Measurements from ENCODE around the gene LRRC49.

The LRRC49 gene

GRCh38 chr15:71057581-71057980, 165.0 kb downstream of the LRRC49 start:
- no peaks in the 10 kb centered on the region for H3K79me1 ChIP-seq (ENCODE audit: low read length)
- H3K27ac ChIP-seq (ENCODE audit: low read depth, low read length): no peak overlapping the region
- no peak overlapping the region for H2BK5ac ChIP-seq (ENCODE audit: low read length)
- no peak overlapping the region for H3K18ac ChIP-seq (ENCODE audit: low read length)
- no CpG with 5 or more reads among the region's 3 CpGs for WGBS (ENCODE audit: extremely low coverage, insufficient coverage, low lambda C conversion rate)
- no peak overlapping the region for H3K56ac ChIP-seq (ENCODE audit: low read length)
- H3K27me3 ChIP-seq (ENCODE audit: insufficient read depth, low read length, poor library complexity): no peaks in the 10 kb centered on the region
- H3K4me1 ChIP-seq (ENCODE audit: control insufficient read depth, low read depth, low read length): no peaks in the 10 kb centered on the region
- no peak overlapping the region for H3K9ac ChIP-seq (ENCODE audit: low read length)
- H2BK120ac ChIP-seq (ENCODE audit: low read depth, low read length): no peak overlapping the region
- H4K5ac ChIP-seq (ENCODE audit: low read length): no peak overlapping the region
- DNase-seq: no peak
- no peak overlapping the region for H3K4me3 ChIP-seq (ENCODE audit: low read length)
- no peaks in the 10 kb centered on the region for H3K36me3 ChIP-seq (ENCODE audit: control insufficient read depth, insufficient read depth, low read length)
- no peak overlapping the region for H4K8ac ChIP-seq (ENCODE audit: low read depth, low read length)
- no peak overlapping the region for H3K4ac ChIP-seq (ENCODE audit: low read depth, low read length)
- H3K4me2 ChIP-seq (ENCODE audit: low read length): no peak overlapping the region
- H2BK15ac ChIP-seq (replicated peaks; ENCODE audit: low read depth): no peak overlapping the region
- no peak overlapping the region for H3K23ac ChIP-seq (ENCODE audit: low read length)
- H2AK5ac ChIP-seq (ENCODE audit: low read length): no peak overlapping the region
- H3K79me2 ChIP-seq (ENCODE audit: control insufficient read depth, insufficient read depth, low read length): no peaks in the 10 kb centered on the region

GRCh38 chr15:71060983-71061382, 168.4 kb downstream of the LRRC49 start:
- Histone ChIP-seq H2AK5ac (ENCODE audit: low read length) (no peak overlapping the region), H3K9ac (ENCODE audit: low read length) (no peak overlapping the region), H3K4me1 (ENCODE audit: control insufficient read depth, low read depth, low read length) (no peaks in the 10 kb centered on the region), H3K4ac (ENCODE audit: low read depth, low read length) (no peak overlapping the region), H3K4me2 (ENCODE audit: low read length) (no peak overlapping the region), H3K18ac (ENCODE audit: low read length) (no peak overlapping the region), H4K8ac (ENCODE audit: low read depth, low read length) (no peak overlapping the region), H3K79me2 (ENCODE audit: control insufficient read depth, insufficient read depth, low read length) (no peaks in the 10 kb centered on the region), H3K56ac (ENCODE audit: low read length) (no peak overlapping the region), H3K23ac (ENCODE audit: low read length) (no peak overlapping the region), H2BK120ac (ENCODE audit: low read depth, low read length) (no peak overlapping the region), H3K36me3 (ENCODE audit: control insufficient read depth, insufficient read depth, low read length) (no peaks in the 10 kb centered on the region), H3K27ac (ENCODE audit: low read depth, low read length) (no peak overlapping the region), H3K79me1 (ENCODE audit: low read length) (no peaks in the 10 kb centered on the region), H3K27me3 (ENCODE audit: insufficient read depth, low read length, poor library complexity) (no peaks in the 10 kb centered on the region), H3K4me3 (ENCODE audit: low read length) (no peak overlapping the region), H2BK15ac (replicated peaks; ENCODE audit: low read depth) (no peak overlapping the region), H2BK5ac (ENCODE audit: low read length) (no peak overlapping the region), H4K5ac (ENCODE audit: low read length) (no peak overlapping the region)
- DNase-seq: no peak
- no CpG with 5 or more reads among the region's 1 CpG for WGBS (ENCODE audit: extremely low coverage, insufficient coverage, low lambda C conversion rate)

- Histone ChIP-seq H3K23ac (ENCODE audit: low read length) (no peak overlapping the region), H2BK120ac (ENCODE audit: low read depth, low read length) (no peak overlapping the region), H3K79me2 (ENCODE audit: control insufficient read depth, insufficient read depth, low read length) (no peaks in the 10 kb centered on the region), H3K36me3 (ENCODE audit: control insufficient read depth, insufficient read depth, low read length) (no peaks in the 10 kb centered on the region), H2BK5ac (ENCODE audit: low read length) (no peak overlapping the region), H3K4ac (ENCODE audit: low read depth, low read length) (no peak overlapping the region), H4K5ac (ENCODE audit: low read length) (no peak overlapping the region), H3K4me2 (ENCODE audit: low read length) (no peak overlapping the region), H3K4me3 (ENCODE audit: low read length) (no peak overlapping the region), H2AK5ac (ENCODE audit: low read length) (no peak overlapping the region), H3K79me1 (ENCODE audit: low read length) (no peaks in the 10 kb centered on the region), H3K18ac (ENCODE audit: low read length) (no peak overlapping the region), H2BK15ac (replicated peaks; ENCODE audit: low read depth) (no peak overlapping the region), H3K56ac (ENCODE audit: low read length) (no peak overlapping the region), H3K9ac (ENCODE audit: low read length) (no peak overlapping the region), H4K8ac (ENCODE audit: low read depth, low read length) (no peak overlapping the region), H3K27me3 (ENCODE audit: insufficient read depth, low read length, poor library complexity) (no peaks in the 10 kb centered on the region), H3K4me1 (ENCODE audit: control insufficient read depth, low read depth, low read length) (no peaks in the 10 kb centered on the region), H3K27ac (ENCODE audit: low read depth, low read length) (no peak overlapping the region)
- DNase-seq: no peak
- no CpG with 5 or more reads among the region's 5 CpGs for WGBS (ENCODE audit: extremely low coverage, insufficient coverage, low lambda C conversion rate)
Measured at GRCh38 chr15:71066983-71067382, 174.4 kb downstream of the LRRC49 start.

- Histone ChIP-seq H3K27ac (ENCODE audit: low read depth, low read length) (no peak overlapping the region), H3K27me3 (ENCODE audit: insufficient read depth, low read length, poor library complexity) (no peaks in the 10 kb centered on the region), H2BK5ac (ENCODE audit: low read length) (no peak overlapping the region), H3K9ac (ENCODE audit: low read length) (no peak overlapping the region), H2AK5ac (ENCODE audit: low read length) (no peak overlapping the region), H3K18ac (ENCODE audit: low read length) (no peak overlapping the region), H3K79me1 (ENCODE audit: low read length) (no peaks in the 10 kb centered on the region), H3K4me2 (ENCODE audit: low read length) (no peak overlapping the region), H2BK15ac (replicated peaks; ENCODE audit: low read depth) (no peak overlapping the region), H3K56ac (ENCODE audit: low read length) (no peak overlapping the region), H4K8ac (ENCODE audit: low read depth, low read length) (no peak overlapping the region), H3K36me3 (ENCODE audit: control insufficient read depth, insufficient read depth, low read length) (no peaks in the 10 kb centered on the region), H3K4me1 (ENCODE audit: control insufficient read depth, low read depth, low read length) (no peaks in the 10 kb centered on the region), H3K4ac (ENCODE audit: low read depth, low read length) (no peak overlapping the region), H2BK120ac (ENCODE audit: low read depth, low read length) (no peak overlapping the region), H3K23ac (ENCODE audit: low read length) (no peak overlapping the region), H3K4me3 (ENCODE audit: low read length) (no peak overlapping the region), H4K5ac (ENCODE audit: low read length) (no peak overlapping the region), H3K79me2 (ENCODE audit: control insufficient read depth, insufficient read depth, low read length) (no peaks in the 10 kb centered on the region)
- no peak for DNase-seq
- WGBS (ENCODE audit: extremely low coverage, insufficient coverage, low lambda C conversion rate): no CpG with 5 or more reads among the region's 2 CpGs
Measured at GRCh38 chr15:71069693-71070092, 177.1 kb downstream of the LRRC49 start.

- Histone ChIP-seq H3K36me3 (ENCODE audit: control insufficient read depth, insufficient read depth, low read length) (no peaks in the 10 kb centered on the region), H3K23ac (ENCODE audit: low read length) (no peak overlapping the region), H2AK5ac (ENCODE audit: low read length) (no peak overlapping the region), H3K4ac (ENCODE audit: low read depth, low read length) (no peak overlapping the region), H3K18ac (ENCODE audit: low read length) (no peak overlapping the region), H4K5ac (ENCODE audit: low read length) (no peak overlapping the region), H3K27me3 (ENCODE audit: insufficient read depth, low read length, poor library complexity) (no peaks in the 10 kb centered on the region), H3K4me1 (ENCODE audit: control insufficient read depth, low read depth, low read length) (no peaks in the 10 kb centered on the region), H3K56ac (ENCODE audit: low read length) (no peak overlapping the region), H4K8ac (ENCODE audit: low read depth, low read length) (no peak overlapping the region), H3K9ac (ENCODE audit: low read length) (no peak overlapping the region), H3K27ac (ENCODE audit: low read depth, low read length) (no peak overlapping the region), H2BK5ac (ENCODE audit: low read length) (no peak overlapping the region), H3K4me3 (ENCODE audit: low read length) (no peak overlapping the region), H3K79me2 (ENCODE audit: control insufficient read depth, insufficient read depth, low read length) (no peaks in the 10 kb centered on the region), H3K4me2 (ENCODE audit: low read length) (no peak overlapping the region), H2BK120ac (ENCODE audit: low read depth, low read length) (no peak overlapping the region), H3K79me1 (ENCODE audit: low read length) (no peaks in the 10 kb centered on the region), H2BK15ac (replicated peaks; ENCODE audit: low read depth) (no peak overlapping the region)
- no peak for DNase-seq
Measured at GRCh38 chr15:71071529-71071928, 178.9 kb downstream of the LRRC49 start.

- Histone ChIP-seq H2AK5ac (ENCODE audit: low read length) (no peak overlapping the region), H3K4me2 (ENCODE audit: low read length) (no peak overlapping the region), H2BK15ac (replicated peaks; ENCODE audit: low read depth) (no peak overlapping the region), H3K23ac (ENCODE audit: low read length) (no peak overlapping the region), H3K4me3 (ENCODE audit: low read length) (no peak overlapping the region), H3K18ac (ENCODE audit: low read length) (no peak overlapping the region), H3K4ac (ENCODE audit: low read depth, low read length) (no peak overlapping the region), H2BK120ac (ENCODE audit: low read depth, low read length) (no peak overlapping the region), H3K27me3 (ENCODE audit: insufficient read depth, low read length, poor library complexity) (no peaks in the 10 kb centered on the region), H4K8ac (ENCODE audit: low read depth, low read length) (no peak overlapping the region), H3K56ac (ENCODE audit: low read length) (no peak overlapping the region), H3K4me1 (ENCODE audit: control insufficient read depth, low read depth, low read length) (no peaks in the 10 kb centered on the region), H3K79me1 (ENCODE audit: low read length) (no peaks in the 10 kb centered on the region), H2BK5ac (ENCODE audit: low read length) (no peak overlapping the region), H3K36me3 (ENCODE audit: control insufficient read depth, insufficient read depth, low read length) (no peaks in the 10 kb centered on the region), H3K9ac (ENCODE audit: low read length) (no peak overlapping the region), H4K5ac (ENCODE audit: low read length) (no peak overlapping the region), H3K27ac (ENCODE audit: low read depth, low read length) (no peak overlapping the region), H3K79me2 (ENCODE audit: control insufficient read depth, insufficient read depth, low read length) (no peaks in the 10 kb centered on the region)
- no peak for DNase-seq
- no CpG with 5 or more reads among the region's 6 CpGs for WGBS (ENCODE audit: extremely low coverage, insufficient coverage, low lambda C conversion rate)
Measured at GRCh38 chr15:71072423-71072822, 179.8 kb downstream of the LRRC49 start.

Measured in mesendoderm (in vitro differentiated cells).